Endothelial cell of umbilical vein (primary cell): ENCODE results near the gene TTLL5. TPM values are rescaled to one million over a fixed set of nuclear protein-coding genes. Genes with fewer than 3 reads are reported as not detected.

Source experiments
- BruUV-seq: library from RNA; stranded (reverse); fragments of 400-500 nt; replicated peaks from 2 replicates; lab custom pipeline; 2021; lab: Mats Ljungman, UMichigan
- CTCF ChIA-PET: fragments of 300-600, 350-600 bp; sonication (Branson Sonifier 250); formaldehyde crosslinking; loops from one replicate; lab custom pipeline; 2021; ENCODE audit warnings: antibody characterized with exemption, inconsistent platforms; lab: Charles Lee
- POLR2A ChIA-PET: fragments of 300-600, 350-600 bp; sonication (Branson Sonifier 250); formaldehyde crosslinking; loops from one replicate; lab custom pipeline; 2021; ENCODE audit warnings: antibody characterized with exemption, inconsistent platforms; lab: Charles Lee
- DNase-seq: peaks from one replicate; pipeline ENCODE4 v3.0.0-alpha.2; 2011; ENCODE audit warnings: low read depth, low spot score
- FAIRE-seq: peaks from 2 replicates; lab custom pipeline; 2011; peaks lifted over from hg19 to GRCh38; lab: Jason Lieb, UNC
- H2AFZ ChIP-seq: 2 replicates; pipeline ENCODE4 v1.6.0; 2012; ENCODE audit warnings: low read depth, low read length, control low read depth, inconsistent platforms
- H3K27ac ChIP-seq: 2 replicates; pipeline ENCODE4 v1.5.1; 2011; ENCODE audit warnings: low read depth, mild to moderate bottlenecking, control low read depth, low read length, moderate library complexity; ENCODE audit not compliant: insufficient read depth
- H3K27me3 ChIP-seq, 2 experiments: 2 replicates each; pipeline versions ENCODE4 v1.6.0 to v1.6.1; 2011; ENCODE audit warnings: low read length in 2 of 2, mixed read lengths in 1 of 2; ENCODE audit not compliant: control insufficient read depth in 2 of 2, insufficient read depth in 2 of 2
- H3K36me3 ChIP-seq, 2 experiments: 2 replicates in 1 of 2; 3 replicates in 1 of 2; pipeline ENCODE4 v1.5.1; 2011; ENCODE audit warnings: low read length in 2 of 2, mild to moderate bottlenecking in 1 of 2, moderate library complexity in 1 of 2; ENCODE audit not compliant: control insufficient read depth in 2 of 2, insufficient read depth in 2 of 2; ENCODE audit errors: extremely low read depth in 1 of 2
- H3K4me1 ChIP-seq: 3 replicates; pipeline ENCODE4 v1.5.1; 2011; ENCODE audit warnings: mild to moderate bottlenecking, low read length; ENCODE audit not compliant: control insufficient read depth, insufficient read depth; ENCODE audit errors: extremely low read depth
- H3K4me2 ChIP-seq: 2 replicates; pipeline ENCODE4 v1.6.1; 2011; ENCODE audit warnings: low read length, control low read depth, mixed read lengths; ENCODE audit not compliant: insufficient read depth
- H3K4me3 ChIP-seq, 3 experiments: fragments of 200-600 bp in 1 of 3; sonication (generic), shearing (Covaris generic) in 1 of 3; replicated peaks in 1 of 3; 2 replicates each; pipeline ENCODE4 v1.5.1; 2011 to 2016; ENCODE audit warnings: control low read depth in 3 of 3, low read length in 3 of 3, mild to moderate bottlenecking in 2 of 3, inconsistent platforms in 1 of 3, low read depth in 1 of 3, moderate library complexity in 1 of 3; ENCODE audit not compliant: insufficient read depth in 1 of 3
- H3K79me2 ChIP-seq: 2 replicates; pipeline ENCODE4 v1.6.0; 2012; ENCODE audit warnings: low read length, inconsistent platforms; ENCODE audit not compliant: control insufficient read depth, insufficient read depth
- H3K9ac ChIP-seq: replicated peaks from 2 replicates; pipeline ENCODE3; 2011; ENCODE audit warnings: low read length, control low read depth; ENCODE audit not compliant: insufficient read depth; ENCODE audit errors: extremely low read depth
- H3K9me1 ChIP-seq: replicated peaks from 3 replicates; pipeline ENCODE4 v1.6.0; 2011; ENCODE audit warnings: mild to moderate bottlenecking, low read length; ENCODE audit not compliant: control insufficient read depth, insufficient read depth; ENCODE audit errors: extremely low read depth
- H3K9me3 ChIP-seq: replicated peaks from 2 replicates; pipeline ENCODE4 v1.5.1; 2012; ENCODE audit warnings: low read length, inconsistent platforms; ENCODE audit not compliant: control insufficient read depth, insufficient read depth
- H4K20me1 ChIP-seq: replicated peaks from 2 replicates; pipeline ENCODE3; 2011; ENCODE audit warnings: mild to moderate bottlenecking, low read length; ENCODE audit not compliant: control insufficient read depth, insufficient read depth; ENCODE audit errors: extremely low read depth
- EZH2 ChIP-seq: IDR thresholded peaks from 2 replicates; pipeline ENCODE4 v1.6.1; 2012; ENCODE audit warnings: borderline replicate concordance, low read depth, mild to moderate bottlenecking, moderate library complexity, low read length, inconsistent platforms; ENCODE audit not compliant: severe bottlenecking
- FOS ChIP-seq: IDR thresholded peaks from 2 replicates; pipeline ENCODE4 v1.6.1; 2011; ENCODE audit warnings: mild to moderate bottlenecking, low read length, moderate library complexity, borderline replicate concordance; ENCODE audit not compliant: insufficient read depth
- GATA2 ChIP-seq: IDR thresholded peaks from 2 replicates; pipeline ENCODE4 v1.7.0; 2011; ENCODE audit warnings: low read depth, mild to moderate bottlenecking, moderate library complexity, mixed read lengths, low read length; ENCODE audit not compliant: insufficient read length, insufficient read depth
- JUN ChIP-seq: IDR thresholded peaks from 2 replicates; pipeline ENCODE4 v1.6.1; 2011; ENCODE audit warnings: borderline replicate concordance, low read depth; ENCODE audit not compliant: insufficient read length, insufficient read depth
- MAX ChIP-seq: IDR thresholded peaks from 2 replicates; pipeline ENCODE4 v1.6.1; 2011; ENCODE audit not compliant: insufficient read depth, insufficient read length
- MYC ChIP-seq: IDR thresholded peaks from one replicate; pipeline ENCODE4 v1.6.1; 2011; ENCODE audit warnings: mild to moderate bottlenecking, low read depth, low read length
- POLR2A ChIP-seq: IDR thresholded peaks from 2 replicates; pipeline ENCODE4 v1.6.1; 2012; ENCODE audit warnings: low read depth, mild to moderate bottlenecking, control low read depth, low read length
- POLR2AphosphoS5 ChIP-seq: IDR thresholded peaks from 2 replicates; pipeline ENCODE4 v1.6.1; 2012; ENCODE audit warnings: low read depth, mild to moderate bottlenecking, control low read depth, low read length, moderate library complexity; ENCODE audit not compliant: insufficient read depth
- dilution Hi-C: fragments of 300-500 bp; cut with MboI; formaldehyde crosslinking; loops from one replicate; pipeline ENCODE4 v1.15.0; 2019; ENCODE audit warnings: low sequenced_read_pairs; ENCODE audit not compliant: extremely low pct_ligation_motif_present
- intact Hi-C: fragments of 100-400 bp; cut with micrococcal nuclease; formaldehyde crosslinking; loops from one replicate; pipeline ENCODE4 v1.10.0; 2022
- polyA plus RNA-seq, 4 experiments: library from polyadenylated mRNA; depleted of rRNA in 3 of 4; stranded (reverse) in 3 of 4; unstranded in 1 of 4; fragments of >200 nt; gene quantifications; 2 replicates each; pipeline versions ENCODE4 v1.2.1 to v1.2.3, GENCODE V29; 2011 to 2012; ENCODE audit warnings: missing spikeins in 1 of 4
- total RNA-seq: library from RNA; stranded (reverse); gene quantifications from 2 replicates; pipeline ENCODE4 v1.2.3, GENCODE V29; 2021
- TF ChIP-seq, protein P1 (sequence below), 2 donors: IDR thresholded peaks; 1 replicate in 1 of 2; 2 replicates in 1 of 2; pipeline ENCODE4 v1.5.1; 2011; ENCODE audit warnings: low read length in 2 of 2, mild to moderate bottlenecking in 2 of 2, moderate library complexity in 2 of 2, control low read depth in 1 of 2, inconsistent platforms in 1 of 2, low read depth in 1 of 2; ENCODE audit not compliant: insufficient read depth in 1 of 2; ENCODE audit errors: extremely low read depth in 1 of 2

TTLL5 gene
- total and polyA plus RNA-seq, 2 donors (not counting 3 experiments of a cell fraction or from before 2014, with no cell fraction given): 33.2 to 93.6 TPM

DNA sequence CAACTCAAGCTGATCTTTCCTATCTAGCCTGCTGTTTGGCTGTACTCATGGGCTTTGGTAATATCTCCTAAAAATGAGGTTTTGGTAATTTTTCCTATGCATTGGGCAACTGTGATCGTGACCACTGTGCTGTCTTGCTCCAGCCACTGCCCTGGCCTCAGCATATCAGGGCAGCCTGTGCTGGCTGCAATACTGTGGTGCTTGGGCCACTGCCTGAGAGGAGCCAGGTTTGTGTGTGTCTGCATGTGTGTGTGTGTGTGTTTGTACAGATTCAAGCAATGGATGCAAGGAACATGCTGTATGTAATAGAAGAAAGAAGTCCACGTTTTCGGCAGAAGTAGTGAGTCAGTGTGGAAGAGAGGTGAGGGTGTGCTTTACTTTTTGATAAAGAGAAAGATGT, 13.4 kb upstream of the TTLL5 start:
- Histone ChIP-seq H3K9ac (no peak overlapping the region), H3K9me3 (no peaks in the 10 kb centered on the region), H3K4me1 (peaks cover 16% of the 10 kb centered on the region), H4K20me1 (no peaks in the 10 kb centered on the region), H2AFZ (no peak overlapping the region), H3K9me1 (no peaks in the 10 kb centered on the region), H3K4me2 (no peak overlapping the region), H3K36me3 (peaks cover 12 to 18% of the 10 kb centered on the region in 2 experiments), H3K27me3 (no peaks in the 10 kb centered on the region), H3K27ac (no peak overlapping the region), H3K4me3 (no peak overlapping the region), H3K79me2 (no peaks in the 10 kb centered on the region)
- POLR2A ChIA-PET: no interaction called here
- DNase-seq (peak; percentile 6), FAIRE-seq (no peak)
- TF ChIP-seq MAX: no peak
- no peak for TF ChIP-seq FOS
- TF ChIP-seq GATA2: no peak
- TF ChIP-seq, protein P1, sequence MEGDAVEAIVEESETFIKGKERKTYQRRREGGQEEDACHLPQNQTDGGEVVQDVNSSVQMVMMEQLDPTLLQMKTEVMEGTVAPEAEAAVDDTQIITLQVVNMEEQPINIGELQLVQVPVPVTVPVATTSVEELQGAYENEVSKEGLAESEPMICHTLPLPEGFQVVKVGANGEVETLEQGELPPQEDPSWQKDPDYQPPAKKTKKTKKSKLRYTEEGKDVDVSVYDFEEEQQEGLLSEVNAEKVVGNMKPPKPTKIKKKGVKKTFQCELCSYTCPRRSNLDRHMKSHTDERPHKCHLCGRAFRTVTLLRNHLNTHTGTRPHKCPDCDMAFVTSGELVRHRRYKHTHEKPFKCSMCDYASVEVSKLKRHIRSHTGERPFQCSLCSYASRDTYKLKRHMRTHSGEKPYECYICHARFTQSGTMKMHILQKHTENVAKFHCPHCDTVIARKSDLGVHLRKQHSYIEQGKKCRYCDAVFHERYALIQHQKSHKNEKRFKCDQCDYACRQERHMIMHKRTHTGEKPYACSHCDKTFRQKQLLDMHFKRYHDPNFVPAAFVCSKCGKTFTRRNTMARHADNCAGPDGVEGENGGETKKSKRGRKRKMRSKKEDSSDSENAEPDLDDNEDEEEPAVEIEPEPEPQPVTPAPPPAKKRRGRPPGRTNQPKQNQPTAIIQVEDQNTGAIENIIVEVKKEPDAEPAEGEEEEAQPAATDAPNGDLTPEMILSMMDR (IDR thresholded peaks at IDR 0.05; ENCODE audit: extremely low read depth in 1 of 2, insufficient read depth in 1 of 2, low read depth in 1 of 2, low read length in 2 of 2): no peak
- TF ChIP-seq EZH2: no peak
- no peak for TF ChIP-seq POLR2A
- no peak for TF ChIP-seq MYC
- no peak for TF ChIP-seq JUN
- no peak for TF ChIP-seq POLR2AphosphoS5
- intact Hi-C loops (loop anchor here (1.0 to 5.0 kb wide), 2 partner anchors 42 to 125 kb away; partner anchors contain the start of gene BATF), dilution Hi-C loops (no loop called here)
- BruUV-seq: no TSS peak
- CTCF ChIA-PET: interaction anchor here (14.6 kb wide), 1 partner anchor 72 kb away, joined by 309 read pairs; the partner anchor contains the start of gene FLVCR2
